ENCODE measurements around the gene ST7.

Gene ST7

DNA sequence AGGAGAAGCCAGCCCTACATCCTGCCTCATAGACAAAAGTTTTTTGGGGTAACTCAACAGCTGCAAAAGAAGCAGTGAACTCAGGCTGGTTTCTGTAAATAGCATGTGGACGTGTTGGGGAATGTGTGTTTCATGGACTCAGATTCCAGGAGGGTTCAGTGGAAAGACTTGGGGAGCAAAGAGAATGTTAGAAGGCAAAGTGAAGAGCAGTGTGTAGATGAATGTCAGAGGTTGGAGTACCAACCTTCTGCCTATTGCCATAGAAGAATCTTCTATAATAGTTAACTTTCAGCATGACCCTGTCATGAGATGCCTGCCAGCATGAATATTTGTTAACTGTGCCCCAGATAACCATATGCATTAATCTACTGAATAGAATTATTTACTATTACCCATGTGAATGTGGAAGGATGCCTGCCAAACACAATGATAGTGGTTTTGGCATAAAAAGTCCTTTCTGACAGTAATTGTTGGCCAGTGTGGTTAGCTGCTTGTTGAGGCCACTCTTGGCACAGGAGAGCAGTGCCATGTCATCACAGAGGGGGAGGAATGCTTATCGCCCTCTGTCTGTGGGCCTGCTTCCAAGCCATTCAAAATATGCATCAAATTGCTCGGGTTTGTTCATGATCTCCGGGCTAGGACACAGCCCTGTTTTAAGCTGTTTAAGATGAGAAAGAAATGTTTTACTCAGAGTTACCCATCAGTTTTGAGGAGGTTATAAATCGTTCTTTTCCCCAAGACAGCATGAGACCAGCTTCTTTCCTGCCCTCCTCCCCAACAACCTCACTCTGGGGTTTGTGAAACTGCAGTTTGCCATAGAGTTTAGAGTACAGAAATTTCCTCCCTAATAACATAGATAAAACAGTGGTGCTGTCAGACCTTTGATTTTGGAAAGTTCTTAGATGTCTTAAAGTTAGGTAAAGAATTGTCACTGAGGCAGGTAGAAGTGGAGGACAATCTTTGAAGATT, 204.2 kb downstream of the ST7 start:
- DNase-seq (ENCODE audit: low read depth), result no peak
- no peak overlapping the region for H3K4me3 ChIP-seq (ENCODE audit: low read depth, low read length)
- TF ChIP-seq, protein P1, sequence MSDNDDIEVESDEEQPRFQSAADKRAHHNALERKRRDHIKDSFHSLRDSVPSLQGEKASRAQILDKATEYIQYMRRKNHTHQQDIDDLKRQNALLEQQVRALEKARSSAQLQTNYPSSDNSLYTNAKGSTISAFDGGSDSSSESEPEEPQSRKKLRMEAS (IDR thresholded peaks at IDR 0.05; ENCODE audit: low read depth, low read length), result no peak
- TF ChIP-seq POLR2A (IDR thresholded peaks at IDR 0.05; ENCODE audit: extremely low read depth, insufficient read length), result no peak
- TF ChIP-seq MYC (IDR thresholded peaks at IDR 0.05; ENCODE audit: low read depth, low read length), result no peak
- TF ChIP-seq, protein P2, sequence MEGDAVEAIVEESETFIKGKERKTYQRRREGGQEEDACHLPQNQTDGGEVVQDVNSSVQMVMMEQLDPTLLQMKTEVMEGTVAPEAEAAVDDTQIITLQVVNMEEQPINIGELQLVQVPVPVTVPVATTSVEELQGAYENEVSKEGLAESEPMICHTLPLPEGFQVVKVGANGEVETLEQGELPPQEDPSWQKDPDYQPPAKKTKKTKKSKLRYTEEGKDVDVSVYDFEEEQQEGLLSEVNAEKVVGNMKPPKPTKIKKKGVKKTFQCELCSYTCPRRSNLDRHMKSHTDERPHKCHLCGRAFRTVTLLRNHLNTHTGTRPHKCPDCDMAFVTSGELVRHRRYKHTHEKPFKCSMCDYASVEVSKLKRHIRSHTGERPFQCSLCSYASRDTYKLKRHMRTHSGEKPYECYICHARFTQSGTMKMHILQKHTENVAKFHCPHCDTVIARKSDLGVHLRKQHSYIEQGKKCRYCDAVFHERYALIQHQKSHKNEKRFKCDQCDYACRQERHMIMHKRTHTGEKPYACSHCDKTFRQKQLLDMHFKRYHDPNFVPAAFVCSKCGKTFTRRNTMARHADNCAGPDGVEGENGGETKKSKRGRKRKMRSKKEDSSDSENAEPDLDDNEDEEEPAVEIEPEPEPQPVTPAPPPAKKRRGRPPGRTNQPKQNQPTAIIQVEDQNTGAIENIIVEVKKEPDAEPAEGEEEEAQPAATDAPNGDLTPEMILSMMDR (IDR thresholded peaks at IDR 0.05; ENCODE audit: low read depth, low read length), result no peak

- no peak for DNase-seq (ENCODE audit: low read depth)
- TF ChIP-seq POLR2A (IDR thresholded peaks at IDR 0.05; ENCODE audit: extremely low read depth, insufficient read length) (no peak), MYC (IDR thresholded peaks at IDR 0.05; ENCODE audit: low read depth, low read length) (no peak)
- TF ChIP-seq, protein P2 (IDR thresholded peaks at IDR 0.05; ENCODE audit: low read depth, low read length), result no peak
- TF ChIP-seq, protein P1 (IDR thresholded peaks at IDR 0.05; ENCODE audit: low read depth, low read length), result no peak
- H3K4me3 ChIP-seq (ENCODE audit: low read depth, low read length), result no peak overlapping the region
These were observed 205.8 kb downstream of the ST7 start for GRCh38 chr7:117158941-117159697.

DNA sequence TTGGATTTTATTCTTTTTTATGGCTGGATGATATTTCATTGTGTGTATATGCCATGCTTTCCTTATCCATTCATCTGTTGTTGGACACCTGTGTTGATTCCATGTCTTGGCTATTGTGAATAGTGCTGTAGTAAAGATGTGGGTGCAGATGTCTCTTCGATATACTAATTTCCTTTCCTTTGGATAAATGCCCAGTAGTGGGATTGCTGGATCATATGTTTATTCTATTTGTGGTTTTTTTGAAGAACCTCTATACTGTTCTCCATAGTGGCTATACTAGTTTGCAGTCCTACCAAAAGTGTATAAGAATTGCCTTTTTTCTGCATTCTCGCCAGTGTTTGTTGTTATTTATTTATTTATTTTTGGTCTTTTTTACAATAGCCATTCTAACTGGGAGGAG, 209.8 kb downstream of the ST7 start:
- DNase-seq (ENCODE audit: low read depth), result no peak
- no peak overlapping the region for H3K4me3 ChIP-seq (ENCODE audit: low read depth, low read length)
- TF ChIP-seq POLR2A (IDR thresholded peaks at IDR 0.05; ENCODE audit: extremely low read depth, insufficient read length) (no peak), MYC (IDR thresholded peaks at IDR 0.05; ENCODE audit: low read depth, low read length) (no peak)
- TF ChIP-seq, protein P1 (IDR thresholded peaks at IDR 0.05; ENCODE audit: low read depth, low read length), result no peak
- TF ChIP-seq, protein P2 (IDR thresholded peaks at IDR 0.05; ENCODE audit: low read depth, low read length), result no peak

DNA sequence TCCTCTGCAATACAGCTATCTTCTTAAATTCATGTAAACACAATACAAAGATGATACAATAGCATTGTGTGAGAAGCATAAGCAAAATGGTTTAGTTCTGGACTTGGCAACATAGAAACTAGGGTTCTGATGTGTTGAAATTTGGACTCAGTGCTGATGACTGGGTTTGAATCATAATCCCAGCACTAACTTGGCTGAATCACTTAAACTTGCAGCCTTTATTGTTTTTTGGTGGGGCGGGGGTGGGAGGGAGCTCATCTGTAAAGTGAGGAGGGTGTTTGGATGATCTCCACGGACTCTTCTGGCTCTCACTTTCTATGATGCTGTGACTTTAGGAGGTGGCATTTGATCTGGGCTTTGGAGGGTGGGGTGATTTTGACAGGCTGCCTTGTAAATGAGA, 211.3 kb downstream of the ST7 start:
- TF ChIP-seq POLR2A (IDR thresholded peaks at IDR 0.05; ENCODE audit: extremely low read depth, insufficient read length) (no peak), MYC (IDR thresholded peaks at IDR 0.05; ENCODE audit: low read depth, low read length) (no peak)
- TF ChIP-seq, protein P1 (IDR thresholded peaks at IDR 0.05; ENCODE audit: low read depth, low read length), result no peak
- no peak overlapping the region for H3K4me3 ChIP-seq (ENCODE audit: low read depth, low read length)
- no peak for DNase-seq (ENCODE audit: low read depth)

DNA sequence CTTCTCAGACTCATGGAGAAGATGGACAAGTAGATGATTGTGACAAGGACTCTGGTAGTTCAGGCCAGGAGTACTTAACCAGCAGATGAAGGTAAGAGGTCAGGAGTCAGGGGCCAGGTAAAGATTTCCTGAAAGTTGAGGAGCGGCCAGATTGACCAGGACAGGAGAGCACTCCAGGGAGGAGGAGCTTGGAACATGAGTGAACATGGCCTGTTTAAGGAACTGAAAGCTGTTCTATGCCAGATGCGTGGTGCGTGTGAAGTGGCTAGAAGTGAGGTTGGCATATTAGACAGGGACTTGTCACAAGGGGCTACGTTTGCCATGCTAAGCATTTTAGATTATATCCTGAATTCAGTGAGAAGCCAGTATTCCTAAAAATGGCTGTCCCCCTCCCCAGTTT, 212.4 kb downstream of the ST7 start:
- H3K4me3 ChIP-seq (ENCODE audit: low read depth, low read length), result no peak overlapping the region
- no peak for DNase-seq (ENCODE audit: low read depth)
- no peak for TF ChIP-seq POLR2A (IDR thresholded peaks at IDR 0.05; ENCODE audit: extremely low read depth, insufficient read length)
- TF ChIP-seq, protein P2 (IDR thresholded peaks at IDR 0.05; ENCODE audit: low read depth, low read length), result no peak

- DNase-seq (ENCODE audit: low read depth), result no peak
- TF ChIP-seq MYC (IDR thresholded peaks at IDR 0.05; ENCODE audit: low read depth, low read length) (no peak), POLR2A (IDR thresholded peaks at IDR 0.05; ENCODE audit: extremely low read depth, insufficient read length) (no peak)
- TF ChIP-seq, protein P2 (IDR thresholded peaks at IDR 0.05; ENCODE audit: low read depth, low read length), result no peak
- TF ChIP-seq, protein P1 (IDR thresholded peaks at IDR 0.05; ENCODE audit: low read depth, low read length), result no peak
These were observed 216.6 kb downstream of the ST7 start for GRCh38 chr7:117169907-117170306.

More at GRCh38 chr7:117169907-117170306, 216.6 kb downstream of the ST7 start:
- H3K4me3 ChIP-seq (ENCODE audit: low read depth, low read length), result no peak overlapping the region
